ENCODE measurements around the gene TGM6.
"Not testable (repeated sequence)": the region's sequence is repeated elsewhere in the genome, so short reads cannot be mapped to it uniquely, and the experiment has no call there.

TGM6 gene

GRCh38 chr20:2402271-2402980 is 21.7 kb downstream of the TGM6 start:
- H3K79me1 ChIP-seq (replicated peaks; ENCODE audit: low read length, poor library complexity, severe bottlenecking), result no peaks in the 10 kb centered on the region
- no peak overlapping the region for H3K4me2 ChIP-seq (ENCODE audit: low read length, poor library complexity, severe bottlenecking)
- H4K8ac ChIP-seq (ENCODE audit: low read length), result no peak overlapping the region
- no peak overlapping the region for H3K18ac ChIP-seq (ENCODE audit: low read depth in 1 of 2, low read length in 2 of 2)
- no peak overlapping the region for H4K91ac ChIP-seq (ENCODE audit: low read length)
- no peak overlapping the region for H2BK12ac ChIP-seq (ENCODE audit: low read length in 2 of 2)
- no peak overlapping the region for H3K27ac ChIP-seq (ENCODE audit: low read length, poor library complexity, severe bottlenecking)
- H2AFZ ChIP-seq (ENCODE audit: low read depth, low read length), result no peak overlapping the region
- no peaks in the 10 kb centered on the region for H3K4me1 ChIP-seq (ENCODE audit: control insufficient read depth, insufficient read depth, low read depth, low read length)
- H2BK15ac ChIP-seq (ENCODE audit: low read depth, poor library complexity, severe bottlenecking), result no peak overlapping the region
- peaks cover 0 to 19% of the 10 kb centered on the region in 2 experiments for H3K27me3 ChIP-seq (ENCODE audit: control insufficient read depth in 1 of 2, insufficient read depth in 1 of 2, low read length in 2 of 2)
- H2AK5ac ChIP-seq (ENCODE audit: low read length, severe bottlenecking), result no peak overlapping the region
- no peak overlapping the region for H3K14ac ChIP-seq (ENCODE audit: low read length in 2 of 2)
- no peak overlapping the region for H2BK120ac ChIP-seq (ENCODE audit: low read depth, low read length)
- DNase-seq, result peak; percentile 11
- H3K36me3 ChIP-seq (ENCODE audit: control insufficient read depth in 1 of 2, insufficient read depth in 2 of 2, low read depth in 1 of 2, low read length in 2 of 2), result no peaks in the 10 kb centered on the region
- no peak overlapping the region for H3K9ac ChIP-seq (ENCODE audit: low read length)
- H3K4ac ChIP-seq (ENCODE audit: low read depth in 1 of 2, low read length in 2 of 2), result no peak overlapping the region
- H3K23ac ChIP-seq (ENCODE audit: low read length in 2 of 2), result no peak overlapping the region
- no peak overlapping the region for H3K4me3 ChIP-seq (ENCODE audit: insufficient read depth in 1 of 2, low read depth in 1 of 2, low read length in 2 of 2)
- H3K9me3 ChIP-seq (ENCODE audit: control insufficient read depth, low read length), result peaks cover 24% of the 10 kb centered on the region
- WGBS, result 68% methylated on average over 7 of the region's 7 CpGs
- no peak overlapping the region for H2BK5ac ChIP-seq (ENCODE audit: low read depth, low read length, poor library complexity, severe bottlenecking)

DNA sequence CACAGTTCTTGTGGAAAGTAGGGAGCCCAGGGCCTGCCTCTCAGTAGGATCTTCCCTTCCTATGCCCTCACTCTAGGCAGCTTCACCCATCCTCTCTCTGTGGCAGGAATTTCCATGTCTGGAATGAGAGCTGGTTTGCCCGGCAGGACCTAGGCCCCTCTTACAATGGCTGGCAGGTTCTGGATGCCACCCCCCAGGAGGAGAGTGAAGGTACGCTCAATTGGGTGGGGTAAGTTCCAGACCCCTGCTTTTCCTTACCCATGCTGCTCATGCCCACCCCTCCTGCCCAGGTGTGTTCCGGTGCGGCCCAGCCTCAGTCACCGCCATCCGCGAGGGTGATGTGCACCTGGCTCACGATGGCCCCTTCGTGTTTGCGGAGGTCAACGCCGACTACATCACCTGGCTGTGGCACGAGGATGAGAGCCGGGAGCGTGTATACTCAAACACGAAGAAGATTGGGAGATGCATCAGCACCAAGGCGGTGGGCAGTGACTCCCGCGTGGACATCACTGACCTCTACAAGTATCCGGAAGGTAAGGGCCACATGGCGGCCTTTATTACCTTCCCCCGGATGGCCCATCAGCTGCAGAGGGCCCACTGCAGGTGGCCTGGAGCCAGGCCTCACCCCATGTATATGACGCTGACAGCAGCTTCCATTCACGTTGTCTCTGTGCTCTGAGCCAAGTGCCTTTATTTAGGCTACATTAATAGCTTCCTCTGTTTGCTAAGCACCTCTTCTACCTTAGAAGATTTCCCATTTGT is 22.8 kb downstream of the TGM6 start:
- Histone ChIP-seq H3K4ac (ENCODE audit: low read depth in 1 of 2, low read length in 2 of 2) (no peak overlapping the region), H3K9me3 (ENCODE audit: control insufficient read depth, low read length) (peaks cover 23% of the 10 kb centered on the region), H3K4me1 (ENCODE audit: control insufficient read depth, insufficient read depth, low read depth, low read length) (no peaks in the 10 kb centered on the region), H2AK5ac (ENCODE audit: low read length, severe bottlenecking) (no peak overlapping the region), H3K4me2 (ENCODE audit: low read length, poor library complexity, severe bottlenecking) (no peak overlapping the region), H3K18ac (ENCODE audit: low read depth in 1 of 2, low read length in 2 of 2) (no peak overlapping the region), H2BK12ac (ENCODE audit: low read length in 2 of 2) (no peak overlapping the region), H4K8ac (ENCODE audit: low read length) (no peak overlapping the region), H3K27me3 (ENCODE audit: control insufficient read depth in 1 of 2, insufficient read depth in 1 of 2, low read length in 2 of 2) (peaks cover 3 to 22% of the 10 kb centered on the region in 2 experiments), H2AFZ (ENCODE audit: low read depth, low read length) (no peak overlapping the region), H3K4me3 (ENCODE audit: insufficient read depth in 1 of 2, low read depth in 1 of 2, low read length in 2 of 2) (no peak overlapping the region), H3K79me1 (replicated peaks; ENCODE audit: low read length, poor library complexity, severe bottlenecking) (no peaks in the 10 kb centered on the region), H3K23ac (ENCODE audit: low read length in 2 of 2) (no peak overlapping the region), H3K36me3 (ENCODE audit: control insufficient read depth in 1 of 2, insufficient read depth in 2 of 2, low read depth in 1 of 2, low read length in 2 of 2) (no peaks in the 10 kb centered on the region), H3K27ac (ENCODE audit: low read length, poor library complexity, severe bottlenecking) (no peak overlapping the region), H3K9ac (ENCODE audit: low read length) (no peak overlapping the region), H2BK15ac (ENCODE audit: low read depth, poor library complexity, severe bottlenecking) (no peak overlapping the region), H2BK5ac (ENCODE audit: low read depth, low read length, poor library complexity, severe bottlenecking) (no peak overlapping the region), H3K14ac (ENCODE audit: low read length in 2 of 2) (no peak overlapping the region), H4K91ac (ENCODE audit: low read length) (no peak overlapping the region), H2BK120ac (ENCODE audit: low read depth, low read length) (no peak overlapping the region)
- WGBS, result 89% methylated on average over 24 of the region's 24 CpGs
- DNase-seq, result no peak

GRCh38 chr20:2405693-2406065 is 25.0 kb downstream of the TGM6 start:
- no peak overlapping the region for H3K14ac ChIP-seq (ENCODE audit: low read length in 2 of 2)
- DNase-seq, result no peak
- no peak overlapping the region for H2AFZ ChIP-seq (ENCODE audit: low read depth, low read length)
- no peak overlapping the region for H2BK15ac ChIP-seq (ENCODE audit: low read depth, poor library complexity, severe bottlenecking)
- no peak overlapping the region for H3K4ac ChIP-seq (ENCODE audit: low read depth in 1 of 2, low read length in 2 of 2)
- H2BK12ac ChIP-seq (ENCODE audit: low read length in 2 of 2), result no peak overlapping the region
- H2BK5ac ChIP-seq (ENCODE audit: low read depth, low read length, poor library complexity, severe bottlenecking), result no peak overlapping the region
- no peak overlapping the region for H3K9ac ChIP-seq (ENCODE audit: low read length)
- no peak overlapping the region for H4K91ac ChIP-seq (ENCODE audit: low read length)
- H3K4me3 ChIP-seq (ENCODE audit: insufficient read depth in 1 of 2, low read depth in 1 of 2, low read length in 2 of 2), result no peak overlapping the region
- peaks cover 32% of the 10 kb centered on the region for H3K9me3 ChIP-seq (ENCODE audit: control insufficient read depth, low read length)
- no peak overlapping the region for H4K8ac ChIP-seq (ENCODE audit: low read length)
- no peaks in the 10 kb centered on the region for H3K4me1 ChIP-seq (ENCODE audit: control insufficient read depth, insufficient read depth, low read depth, low read length)
- no peak overlapping the region for H2AK5ac ChIP-seq (ENCODE audit: low read length, severe bottlenecking)
- H3K4me2 ChIP-seq (ENCODE audit: low read length, poor library complexity, severe bottlenecking), result no peak overlapping the region
- H3K23ac ChIP-seq (ENCODE audit: low read length in 2 of 2), result no peak overlapping the region
- no peak overlapping the region for H3K27ac ChIP-seq (ENCODE audit: low read length, poor library complexity, severe bottlenecking)
- no peak overlapping the region for H2BK120ac ChIP-seq (ENCODE audit: low read depth, low read length)
- WGBS, result 81% methylated on average over 1 of the region's 1 CpG
- H3K27me3 ChIP-seq (ENCODE audit: control insufficient read depth in 1 of 2, insufficient read depth in 1 of 2, low read length in 2 of 2), result peaks cover 5 to 11% of the 10 kb centered on the region in 2 experiments
- H3K18ac ChIP-seq (ENCODE audit: low read depth in 1 of 2, low read length in 2 of 2), result no peak overlapping the region
- H3K36me3 ChIP-seq (ENCODE audit: control insufficient read depth in 1 of 2, insufficient read depth in 2 of 2, low read depth in 1 of 2, low read length in 2 of 2), result no peaks in the 10 kb centered on the region
- H3K79me1 ChIP-seq (replicated peaks; ENCODE audit: low read length, poor library complexity, severe bottlenecking), result no peaks in the 10 kb centered on the region

DNA sequence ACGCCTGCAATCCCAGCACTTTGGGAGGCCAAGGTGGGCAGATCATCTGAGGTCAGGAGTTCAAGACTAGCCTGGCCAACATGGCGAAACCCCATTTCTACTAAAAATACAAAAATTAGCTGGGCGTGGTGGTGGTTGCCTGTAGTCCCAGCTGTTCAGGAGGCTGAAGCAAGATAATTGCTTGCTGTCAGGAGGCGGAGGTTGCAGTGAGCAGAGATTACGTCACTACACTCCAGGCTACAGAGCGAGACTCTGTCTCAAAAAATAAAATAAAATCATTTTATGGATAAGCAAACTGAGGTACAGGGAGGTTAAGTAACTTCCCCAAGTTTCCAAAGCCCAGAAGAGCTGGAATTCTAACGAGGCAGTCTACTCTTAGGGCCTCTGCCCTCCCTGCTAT is 26.7 kb downstream of the TGM6 start:
- H2BK120ac ChIP-seq (ENCODE audit: low read depth, low read length); H4K8ac ChIP-seq (ENCODE audit: low read length); H3K4me3 ChIP-seq (ENCODE audit: insufficient read depth in 1 of 2, low read depth in 1 of 2, low read length in 2 of 2); H2AK5ac ChIP-seq (ENCODE audit: low read length, severe bottlenecking); H2AFZ ChIP-seq (ENCODE audit: low read depth, low read length); H3K9ac ChIP-seq (ENCODE audit: low read length); H3K27ac ChIP-seq (ENCODE audit: low read length, poor library complexity, severe bottlenecking); H3K4me1 ChIP-seq (ENCODE audit: control insufficient read depth, insufficient read depth, low read depth, low read length); H3K4me2 ChIP-seq (ENCODE audit: low read length, poor library complexity, severe bottlenecking); H3K18ac ChIP-seq (ENCODE audit: low read depth in 1 of 2, low read length in 2 of 2); DNase-seq; H4K91ac ChIP-seq (ENCODE audit: low read length); H3K4ac ChIP-seq (ENCODE audit: low read depth in 1 of 2, low read length in 2 of 2); H2BK15ac ChIP-seq (ENCODE audit: low read depth, poor library complexity, severe bottlenecking); H2BK5ac ChIP-seq (ENCODE audit: low read depth, low read length, poor library complexity, severe bottlenecking); H3K23ac ChIP-seq (ENCODE audit: low read length in 2 of 2); H3K14ac ChIP-seq (ENCODE audit: low read length in 2 of 2); H3K27me3 ChIP-seq (ENCODE audit: control insufficient read depth in 1 of 2, insufficient read depth in 1 of 2, low read length in 2 of 2); H3K36me3 ChIP-seq (ENCODE audit: control insufficient read depth in 1 of 2, insufficient read depth in 2 of 2, low read depth in 1 of 2, low read length in 2 of 2); H3K79me1 ChIP-seq (replicated peaks; ENCODE audit: low read length, poor library complexity, severe bottlenecking); H2BK12ac ChIP-seq (ENCODE audit: low read length in 2 of 2): not testable (repeated sequence)
- peaks cover 32% of the 10 kb centered on the region for H3K9me3 ChIP-seq (ENCODE audit: control insufficient read depth, low read length)
- WGBS, result 70% methylated on average over 4 of the region's 7 CpGs
